ENCODE results near the gene YJEFN3. TPM values are rescaled to one million over a fixed set of nuclear protein-coding genes. Genes with fewer than 3 reads are reported as not detected.

The YJEFN3 gene
- total RNA-seq, 4 donors from 2014 or later, result 1.1 to 12.0 (median 1.7) TPM

DNA sequence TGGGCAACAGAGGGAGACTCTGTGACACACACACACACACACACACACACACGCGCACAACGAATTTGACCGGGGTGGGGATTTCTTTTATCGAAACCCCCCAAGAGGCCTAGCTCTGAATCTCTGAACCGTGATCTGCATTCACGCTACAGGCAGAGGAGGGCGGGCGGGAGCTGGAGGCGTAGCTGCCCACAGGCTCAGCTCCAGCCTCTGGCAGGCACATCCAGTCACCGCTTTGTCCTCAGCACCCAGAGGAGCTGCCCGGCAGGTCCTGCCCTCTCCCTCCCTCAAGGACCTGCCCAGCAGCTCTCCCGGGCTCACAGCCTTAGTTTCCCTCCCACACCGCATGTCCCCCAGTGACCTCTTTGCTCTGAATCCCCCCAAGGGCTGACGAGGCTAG is 29.3 kb downstream of the YJEFN3 start:
- TF ChIP-seq POLR2AphosphoS5 (IDR thresholded peaks at IDR 0.05) (no peak), POLR2A (IDR thresholded peaks at IDR 0.05) (no peak), CTCF (IDR thresholded peaks at IDR 0.05) (no peak), EP300 (IDR thresholded peaks at IDR 0.05) (no peak)
- Histone ChIP-seq H3K27me3 (no peaks in the 10 kb centered on the region), H3K36me3 (no peaks in the 10 kb centered on the region), H3K4me1 (no peaks in the 10 kb centered on the region), H3K9me3 (no peaks in the 10 kb centered on the region), H3K4me3 (no peak overlapping the region), H3K27ac (no peak overlapping the region)
- WGBS, result 64% methylated on average over 4 of the region's 15 CpGs
- DNase-seq (ENCODE audit: low spot score in 2 of 2), result no peak

- Histone ChIP-seq H3K4me1 (no peaks in the 10 kb centered on the region), H3K27ac (no peak overlapping the region), H3K36me3 (no peaks in the 10 kb centered on the region), H3K4me3 (no peak overlapping the region), H3K9me3 (no peaks in the 10 kb centered on the region), H3K27me3 (no peaks in the 10 kb centered on the region)
- no peak for DNase-seq (ENCODE audit: low spot score in 2 of 2)
- WGBS, result 92% methylated on average over 16 of the region's 16 CpGs
- no peak for TF ChIP-seq POLR2AphosphoS5 (IDR thresholded peaks at IDR 0.05)
- no peak for TF ChIP-seq POLR2A (IDR thresholded peaks at IDR 0.05)
- no peak for TF ChIP-seq EP300 (IDR thresholded peaks at IDR 0.05)
- no peak for TF ChIP-seq CTCF (IDR thresholded peaks at IDR 0.05)
These were observed 29.9 kb downstream of the YJEFN3 start for GRCh38 chr19:19558636-19559035.

DNA sequence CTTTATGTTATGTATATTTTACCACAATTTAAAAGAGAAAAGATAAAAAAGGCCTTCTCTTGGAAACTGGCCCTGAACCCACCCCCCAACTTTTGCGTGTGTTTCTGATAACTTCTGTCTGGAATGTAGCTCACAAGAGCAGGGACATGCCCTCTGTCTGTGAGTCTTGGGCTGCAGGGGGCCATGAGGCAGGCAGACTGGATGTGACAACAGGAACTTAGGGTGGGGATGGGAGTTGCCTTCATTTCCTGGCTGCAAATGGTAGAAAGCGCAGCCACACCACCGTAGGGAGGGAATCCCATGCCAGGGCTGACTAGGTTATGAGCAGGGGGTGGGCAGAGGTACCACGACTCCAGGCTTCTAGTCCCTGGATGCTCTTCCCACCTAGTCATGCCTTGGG is 31.2 kb downstream of the YJEFN3 start:
- 61% methylated on average over 4 of the region's 4 CpGs for WGBS
- H3K9me3 ChIP-seq, result no peaks in the 10 kb centered on the region
- DNase-seq (ENCODE audit: low spot score in 2 of 2), result no peak
- TF ChIP-seq POLR2AphosphoS5 (IDR thresholded peaks at IDR 0.05) (no peak), POLR2A (IDR thresholded peaks at IDR 0.05) (no peak), EP300 (IDR thresholded peaks at IDR 0.05) (no peak), CTCF (IDR thresholded peaks at IDR 0.05) (no peak)
- no peak overlapping the region for H3K27ac ChIP-seq
- no peak overlapping the region for H3K4me3 ChIP-seq
- no peaks in the 10 kb centered on the region for H3K36me3 ChIP-seq
- no peaks in the 10 kb centered on the region for H3K27me3 ChIP-seq
- no peaks in the 10 kb centered on the region for H3K4me1 ChIP-seq

- H3K36me3 ChIP-seq, result no peaks in the 10 kb centered on the region
- H3K4me3 ChIP-seq, result no peak overlapping the region
- H3K27me3 ChIP-seq, result no peaks in the 10 kb centered on the region
- WGBS, result 88% methylated on average over 16 of the region's 26 CpGs
- no peak for DNase-seq (ENCODE audit: low spot score in 2 of 2)
- H3K4me1 ChIP-seq, result no peaks in the 10 kb centered on the region
- H3K9me3 ChIP-seq, result no peaks in the 10 kb centered on the region
- TF ChIP-seq POLR2A (IDR thresholded peaks at IDR 0.05), result no peak
- TF ChIP-seq EP300 (IDR thresholded peaks at IDR 0.05), result no peak
- TF ChIP-seq CTCF (IDR thresholded peaks at IDR 0.05), result no peak
- no peak for TF ChIP-seq POLR2AphosphoS5 (IDR thresholded peaks at IDR 0.05)
- H3K27ac ChIP-seq, result no peak overlapping the region
These were observed 33.4 kb downstream of the YJEFN3 start for GRCh38 chr19:19561946-19562664.

- 79% methylated on average over 9 of the region's 17 CpGs for WGBS
- no peaks in the 10 kb centered on the region for H3K9me3 ChIP-seq
- no peaks in the 10 kb centered on the region for H3K27me3 ChIP-seq
- no peak for TF ChIP-seq CTCF (IDR thresholded peaks at IDR 0.05)
- no peak for TF ChIP-seq POLR2AphosphoS5 (IDR thresholded peaks at IDR 0.05)
- TF ChIP-seq POLR2A (IDR thresholded peaks at IDR 0.05), result no peak
- no peak for TF ChIP-seq EP300 (IDR thresholded peaks at IDR 0.05)
- no peak for DNase-seq (ENCODE audit: low spot score in 2 of 2)
- no peaks in the 10 kb centered on the region for H3K36me3 ChIP-seq
- H3K27ac ChIP-seq, result no peak overlapping the region
- H3K4me3 ChIP-seq, result no peak overlapping the region
- no peaks in the 10 kb centered on the region for H3K4me1 ChIP-seq
These were observed 34.1 kb downstream of the YJEFN3 start for GRCh38 chr19:19562665-19563347.
